CD14-positive monocyte (primary cell): Measurements from ENCODE around the gene BSG. TPM values are rescaled to one million over a fixed set of nuclear protein-coding genes. Genes with fewer than 3 reads are reported as not detected.

ENCODE experiments used
- DNase-seq, 3 donors: peaks; one replicate each; pipeline ENCODE4 v3.0.0-alpha.2; 2011 to 2022
- H2AFZ ChIP-seq: 2 replicates; pipeline ENCODE4 v1.6.0; 2012; ENCODE audit warnings: mild to moderate bottlenecking, low read depth, low read length, inconsistent platforms; ENCODE audit not compliant: insufficient read depth, poor library complexity, severe bottlenecking
- H3K27ac ChIP-seq, 2 donors: 1 replicate in 1 of 2; 2 replicates in 1 of 2; pipeline ENCODE4 v1.5.1; 2012 to 2013; ENCODE audit warnings: low read length in 2 of 2, control low read depth in 1 of 2, inconsistent platforms in 1 of 2, low read depth in 1 of 2, mild to moderate bottlenecking in 1 of 2
- H3K27me3 ChIP-seq, 2 donors: one replicate each; pipeline versions ENCODE4 v1.6.0 to v1.6.1; 2011 to 2013; ENCODE audit warnings: low read length in 2 of 2; ENCODE audit not compliant: control insufficient read depth in 2 of 2, insufficient read depth in 2 of 2
- H3K36me3 ChIP-seq, 2 donors: replicated peaks in 1 of 2; 1 replicate in 1 of 2; 2 replicates in 1 of 2; pipeline versions ENCODE4 v1.5.1 to v1.6.1; 2012 to 2013; ENCODE audit warnings: low read length in 2 of 2, control low read depth in 1 of 2, inconsistent platforms in 1 of 2, mild to moderate bottlenecking in 1 of 2; ENCODE audit not compliant: insufficient read depth in 2 of 2, control insufficient read depth in 1 of 2
- H3K4me1 ChIP-seq, 2 donors: 1 replicate in 1 of 2; 2 replicates in 1 of 2; pipeline versions ENCODE4 v1.5.1 to v1.6.1; 2012 to 2013; ENCODE audit warnings: low read length in 2 of 2, control low read depth in 1 of 2, inconsistent platforms in 1 of 2, mild to moderate bottlenecking in 1 of 2, moderate library complexity in 1 of 2; ENCODE audit not compliant: insufficient read depth in 2 of 2, control insufficient read depth in 1 of 2
- H3K4me2 ChIP-seq: replicated peaks from 2 replicates; pipeline ENCODE3; 2012; ENCODE audit warnings: low read length, moderate library complexity, mild to moderate bottlenecking; ENCODE audit not compliant: poor library complexity, severe bottlenecking; ENCODE audit errors: extremely low read depth
- H3K4me3 ChIP-seq, 3 experiments: fragments of 200-600 bp in 1 of 3; sonication (generic) in 1 of 3; replicated peaks in 1 of 3; 1 replicate in 2 of 3; 2 replicates in 1 of 3; pipeline ENCODE4 v1.5.1; 2011 to 2013; ENCODE audit warnings: low read length in 3 of 3, mild to moderate bottlenecking in 3 of 3, control low read depth in 2 of 3, low read depth in 2 of 3, inconsistent platforms in 1 of 3, moderate library complexity in 1 of 3
- H3K79me2 ChIP-seq: 2 replicates; pipeline ENCODE4 v1.6.0; 2012; ENCODE audit warnings: mild to moderate bottlenecking, control low read depth, inconsistent platforms, low read length, moderate library complexity; ENCODE audit not compliant: insufficient read depth
- H3K9ac ChIP-seq: 2 replicates; pipeline ENCODE4 v1.6.0; 2017; ENCODE audit warnings: low read length, mild to moderate bottlenecking; ENCODE audit not compliant: insufficient read depth, poor library complexity, severe bottlenecking
- H3K9me3 ChIP-seq, 2 donors: replicated peaks in 1 of 2; 1 replicate in 1 of 2; 2 replicates in 1 of 2; pipeline versions ENCODE4 v1.5.1 to v1.6.1; 2012 to 2013; ENCODE audit warnings: low read length in 2 of 2, control low read depth in 1 of 2; ENCODE audit not compliant: control insufficient read depth in 1 of 2, insufficient read depth in 1 of 2
- H4K20me1 ChIP-seq: 2 replicates; pipeline ENCODE4 v1.6.0; 2012; ENCODE audit warnings: mild to moderate bottlenecking, low read length, control low read depth, moderate library complexity; ENCODE audit not compliant: insufficient read depth
- H3K27ac Mint-ChIP-seq, 7 donors: one replicate each; pipeline ENCODE4 v1.8.0; 2020; ENCODE audit warnings: mild to moderate bottlenecking in 7 of 7, mixed read lengths in 7 of 7, moderate library complexity in 6 of 7, inconsistent platforms in 2 of 7
- H3K27me3 Mint-ChIP-seq, 3 donors: one replicate each; pipeline ENCODE4 v1.8.0; 2021 to 2022; ENCODE audit warnings: low read depth in 3 of 3, mild to moderate bottlenecking in 3 of 3, mixed read lengths in 3 of 3, moderate library complexity in 3 of 3, inconsistent platforms in 1 of 3
- H3K36me3 Mint-ChIP-seq, 2 donors: one replicate each; pipeline ENCODE4 v1.8.0; 2020; ENCODE audit warnings: mixed read lengths in 2 of 2, inconsistent platforms in 1 of 2, mild to moderate bottlenecking in 1 of 2
- H3K4me1 Mint-ChIP-seq: one replicate; pipeline ENCODE4 v1.8.0; 2020; ENCODE audit warnings: mild to moderate bottlenecking, mixed read lengths
- H3K4me3 Mint-ChIP-seq, 2 donors: one replicate each; pipeline ENCODE4 v1.8.0; 2020; ENCODE audit warnings: mild to moderate bottlenecking in 2 of 2, mixed read lengths in 2 of 2, moderate library complexity in 1 of 2
- H3K9me3 Mint-ChIP-seq, 7 donors: one replicate each; pipeline ENCODE4 v1.8.0; 2020 to 2022; ENCODE audit warnings: mixed read lengths in 7 of 7, mild to moderate bottlenecking in 6 of 7, moderate library complexity in 6 of 7, inconsistent platforms in 2 of 7
- WGBS: methylation state at CpG from one replicate; pipeline ENCODE4 v1.1.5; 2013; ENCODE audit warnings: missing lambda C conversion rate; ENCODE audit not compliant: insufficient coverage; 5-methylcytosine and 5-hydroxymethylcytosine counted together
- intact Hi-C, 2 donors: fragments of 100-400 bp; cut with micrococcal nuclease; formaldehyde crosslinking; loops; one replicate each; pipeline versions ENCODE4 v1.15.0 to v1.15.1; 2023
- polyA plus RNA-seq, 3 donors: library from polyadenylated mRNA; depleted of rRNA in 1 of 3; unstranded in 2 of 3; stranded (reverse) in 1 of 3; fragments of 300-500 nt in 2 of 3; fragments of >200 nt in 1 of 3; fragmentation: Illumina TruSeq in 2 of 3; gene quantifications; 1 replicate in 2 of 3; 2 replicates in 1 of 3; pipeline ENCODE4 v1.2.3, GENCODE V29; 2012 to 2021
- TF ChIP-seq, protein P1 (sequence below): fragments of 200-600 bp; IDR thresholded peaks from one replicate; pipeline ENCODE4 v1.8.0; 2022; ENCODE audit warnings: antibody characterized with exemption, mild to moderate bottlenecking

Gene BSG
- polyA plus RNA-seq, 3 donors: 190 to 431 (median 364) TPM

GRCh38 chr19:615619-616018, 43.2 kb downstream of the BSG start:
- DNase-seq: peak in 1 of 3 donors; percentile 33
- TF ChIP-seq, protein P1, sequence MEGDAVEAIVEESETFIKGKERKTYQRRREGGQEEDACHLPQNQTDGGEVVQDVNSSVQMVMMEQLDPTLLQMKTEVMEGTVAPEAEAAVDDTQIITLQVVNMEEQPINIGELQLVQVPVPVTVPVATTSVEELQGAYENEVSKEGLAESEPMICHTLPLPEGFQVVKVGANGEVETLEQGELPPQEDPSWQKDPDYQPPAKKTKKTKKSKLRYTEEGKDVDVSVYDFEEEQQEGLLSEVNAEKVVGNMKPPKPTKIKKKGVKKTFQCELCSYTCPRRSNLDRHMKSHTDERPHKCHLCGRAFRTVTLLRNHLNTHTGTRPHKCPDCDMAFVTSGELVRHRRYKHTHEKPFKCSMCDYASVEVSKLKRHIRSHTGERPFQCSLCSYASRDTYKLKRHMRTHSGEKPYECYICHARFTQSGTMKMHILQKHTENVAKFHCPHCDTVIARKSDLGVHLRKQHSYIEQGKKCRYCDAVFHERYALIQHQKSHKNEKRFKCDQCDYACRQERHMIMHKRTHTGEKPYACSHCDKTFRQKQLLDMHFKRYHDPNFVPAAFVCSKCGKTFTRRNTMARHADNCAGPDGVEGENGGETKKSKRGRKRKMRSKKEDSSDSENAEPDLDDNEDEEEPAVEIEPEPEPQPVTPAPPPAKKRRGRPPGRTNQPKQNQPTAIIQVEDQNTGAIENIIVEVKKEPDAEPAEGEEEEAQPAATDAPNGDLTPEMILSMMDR: no peak
- H3K4me3 ChIP-seq: no peak overlapping the region
- H3K4me1 Mint-ChIP-seq: peaks cover 12% of the 10 kb centered on the region
- H3K9me3 ChIP-seq: no peaks in the 10 kb centered on the region
- WGBS: 10% methylated on average over 31 of the region's 33 CpGs
- H3K4me2 ChIP-seq: no peak overlapping the region
- no peak overlapping the region for H3K27ac Mint-ChIP-seq
- H3K27me3 ChIP-seq: peaks cover 0 to 33% of the 10 kb centered on the region in 2 donors
- H3K4me1 ChIP-seq: peaks cover 7 to 11% of the 10 kb centered on the region in 2 donors
- intact Hi-C loops: no loop called here
- no peaks in the 10 kb centered on the region for H4K20me1 ChIP-seq
- H3K27me3 Mint-ChIP-seq: peaks cover 25 to 52% (median 25%) of the 10 kb centered on the region in 3 donors
- H3K4me3 Mint-ChIP-seq: peak overlapping the region in 1 of 2 donors; percentile 79
- H3K79me2 ChIP-seq: no peaks in the 10 kb centered on the region
- peaks cover 27 to 28% of the 10 kb centered on the region in 2 donors for H3K36me3 ChIP-seq
- no peak overlapping the region for H2AFZ ChIP-seq
- peaks cover 25 to 29% of the 10 kb centered on the region in 2 donors for H3K36me3 Mint-ChIP-seq
- no peak overlapping the region for H3K27ac ChIP-seq
- H3K9me3 Mint-ChIP-seq: peaks cover 0 to 14% (median 4%) of the 10 kb centered on the region in 7 donors
- H3K9ac ChIP-seq: no peak overlapping the region

DNA sequence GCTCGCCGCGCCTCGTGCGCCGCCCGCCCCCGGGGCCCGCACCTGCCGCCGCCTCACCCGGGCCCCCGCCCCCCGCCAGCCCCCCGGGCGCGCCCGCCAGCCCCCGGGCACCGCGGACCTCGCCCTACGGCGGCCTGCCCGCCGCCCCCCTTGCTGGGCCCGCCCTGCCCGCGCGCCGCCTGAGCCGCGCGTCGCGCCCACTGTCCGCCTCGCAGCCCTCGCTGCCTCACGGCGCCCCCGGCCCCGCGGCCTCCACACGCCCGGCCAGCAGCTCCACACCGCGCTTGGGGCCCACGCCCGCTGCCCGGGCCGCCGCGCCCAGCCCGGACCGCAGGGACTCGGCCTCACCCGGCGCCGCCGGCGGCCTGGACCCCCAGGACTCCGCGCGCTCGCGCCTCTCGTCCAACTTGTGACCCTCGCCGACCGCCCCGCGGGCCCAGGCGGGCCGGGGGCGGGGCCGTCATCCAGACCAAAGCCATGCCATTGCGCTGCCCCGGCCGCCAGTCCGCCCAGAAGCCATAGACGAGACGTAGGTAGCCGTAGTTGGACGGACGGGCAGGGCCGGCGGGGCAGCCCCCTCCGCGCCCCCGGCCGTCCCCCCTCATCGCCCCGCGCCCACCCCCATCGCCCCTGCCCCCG, 43.8 kb downstream of the BSG start:
- WGBS: 22% methylated on average over 58 of the region's 97 CpGs
- Histone ChIP-seq H3K79me2 (no peaks in the 10 kb centered on the region), H3K9ac (no peak overlapping the region), H3K9me3 (no peaks in the 10 kb centered on the region), H3K4me1 (peaks cover 1 to 5% of the 10 kb centered on the region in 2 donors), H4K20me1 (no peaks in the 10 kb centered on the region), H2AFZ (no peak overlapping the region), H3K36me3 (peaks cover 27 to 28% of the 10 kb centered on the region in 2 donors), H3K4me2 (no peak overlapping the region), H3K27ac (no peak overlapping the region), H3K4me3 (no peak overlapping the region), H3K27me3 (peaks cover 0 to 28% of the 10 kb centered on the region in 2 donors)
- H3K9me3 Mint-ChIP-seq: peaks cover 0 to 14% (median 4%) of the 10 kb centered on the region in 7 donors
- peaks cover 21 to 46% (median 21%) of the 10 kb centered on the region in 3 donors for H3K27me3 Mint-ChIP-seq
- no peak overlapping the region for H3K27ac Mint-ChIP-seq
- peaks cover 25 to 29% of the 10 kb centered on the region in 2 donors for H3K36me3 Mint-ChIP-seq
- TF ChIP-seq, protein P1: no peak
- intact Hi-C loops: no loop called here
- H3K4me3 Mint-ChIP-seq: no peak overlapping the region
- DNase-seq: no peak
- H3K4me1 Mint-ChIP-seq: peaks cover 8% of the 10 kb centered on the region
